HTR-8/SVneo (cell line): ENCODE results near the gene GGA1.
"Not testable (repeated sequence)": the region's sequence is repeated elsewhere in the genome, so short reads cannot be mapped to it uniquely, and the experiment has no call there.

Experiments used
- DNase-seq: peaks from one replicate; pipeline ENCODE4 v3.0.0; 2011; ENCODE audit warnings: low spot score, mixed read lengths; ENCODE audit not compliant: insufficient read length
- FAIRE-seq: peaks from 2 replicates; lab custom pipeline; 2011; peaks lifted over from hg19 to GRCh38; lab: Jason Lieb, UNC

Gene GGA1

DNA sequence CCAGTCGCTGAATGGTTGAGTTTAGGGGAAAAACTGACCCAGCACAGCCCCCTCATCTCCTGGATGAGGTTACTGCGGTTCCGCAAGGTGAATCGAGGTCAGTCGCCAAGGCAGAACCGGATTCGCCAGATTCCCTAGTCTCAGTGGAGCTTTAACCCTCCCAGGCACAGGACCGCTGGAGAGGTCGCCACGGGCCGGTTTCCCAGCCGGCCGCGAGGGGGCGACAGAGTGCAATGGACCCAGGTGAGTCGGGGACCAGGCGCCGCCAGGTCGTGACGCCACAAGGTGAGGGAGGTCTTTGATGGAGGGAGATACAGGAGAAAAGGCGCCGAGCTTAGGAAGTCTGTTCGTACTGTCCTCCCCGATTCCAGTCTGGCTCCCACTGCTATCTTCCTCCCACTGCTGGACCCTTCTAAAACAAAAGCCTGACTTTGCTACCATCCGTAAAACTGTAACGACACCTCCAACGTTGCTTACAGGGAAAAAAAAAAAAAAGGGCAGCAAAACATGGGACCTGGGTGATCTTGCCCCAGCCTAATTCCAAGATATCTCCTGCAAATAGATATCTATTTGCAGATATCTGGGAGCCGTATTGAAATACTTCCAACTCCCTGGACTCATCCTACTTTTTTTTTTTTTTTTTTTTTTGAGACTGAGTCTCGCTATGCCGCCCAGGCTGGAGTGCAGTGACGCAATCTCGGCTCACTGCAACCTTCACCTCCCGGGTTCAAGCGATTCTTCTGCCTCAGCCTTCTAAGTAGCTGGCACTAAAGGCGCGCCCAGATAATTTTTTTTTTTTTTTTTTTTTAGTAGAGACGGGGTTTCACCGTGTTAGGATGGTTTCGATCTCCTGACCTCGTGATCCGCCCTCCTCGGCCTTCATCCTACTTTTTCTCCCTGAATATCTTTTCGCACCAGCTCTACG lies 1.4 kb upstream of the GGA1 start:
- FAIRE-seq = peak; percentile 33
- DNase-seq = peak; percentile 69

DNA sequence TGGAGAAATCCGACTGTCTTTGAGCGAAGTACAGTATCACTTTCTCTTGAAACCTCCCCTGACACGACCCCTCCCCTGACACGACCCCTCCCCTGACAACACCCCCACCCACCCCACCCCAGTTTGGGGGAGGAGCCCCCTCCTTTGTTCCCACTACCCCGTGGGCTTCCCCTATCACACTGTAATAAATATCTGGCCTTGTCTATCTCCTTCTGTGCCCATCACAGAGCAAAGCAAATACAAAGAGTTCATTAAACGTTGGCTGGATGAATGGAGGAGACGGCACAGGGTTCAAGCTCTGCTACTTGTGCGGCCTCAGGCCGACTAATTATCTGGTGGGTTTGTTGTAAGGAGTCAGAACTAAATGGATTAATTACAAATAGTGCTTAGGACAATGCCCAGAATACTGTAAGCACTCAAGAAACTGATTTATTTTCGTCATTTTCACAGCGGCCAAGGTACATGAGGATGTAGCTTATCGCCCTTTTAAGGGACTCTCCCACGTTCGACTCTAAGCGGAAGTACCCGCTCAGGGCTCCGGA lies 628 bp upstream of the GGA1 start:
- no peak for FAIRE-seq

DNA sequence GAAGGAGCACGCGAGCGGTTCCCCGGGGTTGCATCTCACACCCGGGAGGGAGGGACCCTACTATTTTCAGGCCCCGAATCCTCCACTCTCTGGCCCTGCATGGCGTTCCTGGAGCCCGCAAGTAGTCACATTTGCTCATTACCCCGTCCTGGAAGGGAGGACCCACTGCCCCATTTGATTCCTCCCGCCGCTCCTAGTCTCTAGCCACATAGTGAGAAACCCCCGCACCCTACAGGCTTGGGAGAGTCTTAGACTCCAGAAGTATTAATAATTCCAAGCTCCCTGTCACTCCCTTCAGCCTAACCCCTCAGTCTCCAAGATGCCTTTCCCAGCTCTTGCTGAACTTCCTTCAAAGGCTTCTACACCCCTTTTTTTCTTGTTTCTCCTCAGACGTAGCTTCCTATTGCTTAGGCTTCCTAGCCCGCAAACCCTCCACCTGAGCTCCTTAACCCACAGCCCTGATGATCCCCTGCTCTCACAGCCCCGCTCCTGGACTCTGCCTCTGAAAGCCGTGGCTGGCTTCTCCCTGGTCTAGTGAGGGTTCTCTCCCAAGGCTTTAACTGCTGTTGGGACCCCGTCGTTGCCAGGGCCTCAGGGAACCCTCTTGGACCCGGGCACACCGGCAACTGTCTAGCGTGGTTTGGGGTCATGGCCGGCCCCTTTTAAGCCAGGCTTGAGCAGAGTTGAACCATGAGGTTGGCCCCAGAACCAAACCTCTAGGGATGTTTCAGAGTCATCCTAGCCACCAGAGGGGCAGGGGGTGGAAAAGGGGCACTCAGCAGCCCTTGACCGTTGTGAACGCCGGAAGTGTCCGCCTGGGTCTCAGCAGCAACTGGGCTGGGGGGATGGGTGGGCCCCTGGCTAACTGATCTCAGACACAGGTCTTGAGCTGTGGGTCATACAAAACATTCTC lies 862 bp downstream of the GGA1 start:
- FAIRE-seq (no peak), DNase-seq (no peak)

More for the DNA sequence above, 628 bp upstream of the GGA1 start:
- DNase-seq = peak; percentile 87

DNA sequence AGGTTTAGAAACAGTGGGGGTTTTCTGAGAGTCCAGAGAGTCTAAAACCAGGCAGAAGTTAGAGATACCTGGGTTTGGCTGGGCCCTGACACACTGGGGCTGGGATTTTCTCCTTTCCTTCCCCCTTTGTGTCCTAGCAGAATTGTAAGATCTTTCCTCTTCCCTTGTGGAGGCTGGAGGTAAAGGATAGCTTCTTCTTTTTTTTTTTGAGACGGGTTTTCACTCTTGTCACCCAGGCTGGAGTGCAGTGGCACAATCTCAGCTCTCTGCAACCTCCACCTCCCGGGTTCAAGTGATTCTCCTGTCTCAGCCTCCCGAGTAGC lies 1.5 kb downstream of the GGA1 start:
- not testable (repeated sequence) for FAIRE-seq, DNase-seq

DNA sequence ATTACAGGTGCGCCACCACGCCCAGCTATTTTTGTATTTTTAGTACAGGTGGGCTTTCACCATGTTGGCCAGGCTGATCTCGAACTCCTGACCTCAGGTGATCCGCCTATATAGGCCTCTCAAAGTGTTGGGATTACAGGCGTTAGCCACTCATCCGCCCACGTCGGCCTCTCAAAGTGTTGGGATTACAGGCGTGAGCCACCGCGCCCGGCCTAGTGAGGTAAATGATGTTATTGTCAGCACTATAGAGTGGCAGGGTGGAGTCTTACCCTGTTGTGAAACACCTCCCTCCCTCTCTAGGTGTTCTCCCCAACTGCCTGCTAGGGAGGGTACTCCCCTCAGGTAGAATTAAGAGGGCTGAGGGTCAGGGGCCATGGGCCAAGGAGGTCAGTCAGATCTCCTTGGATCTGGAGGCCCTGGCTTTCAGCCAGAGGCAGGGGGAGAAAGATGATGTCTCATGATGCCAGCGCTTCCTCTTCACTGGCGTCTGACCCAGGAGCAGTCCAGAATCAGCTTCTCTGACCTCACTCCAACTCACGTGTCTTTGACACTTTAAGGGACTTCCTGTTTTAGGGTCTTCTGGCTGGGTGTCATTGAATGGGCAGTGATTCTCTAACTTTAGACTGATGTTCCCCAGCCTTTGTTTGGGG lies 2.0 kb downstream of the GGA1 start:
- DNase-seq = no peak
- no peak for FAIRE-seq

DNA sequence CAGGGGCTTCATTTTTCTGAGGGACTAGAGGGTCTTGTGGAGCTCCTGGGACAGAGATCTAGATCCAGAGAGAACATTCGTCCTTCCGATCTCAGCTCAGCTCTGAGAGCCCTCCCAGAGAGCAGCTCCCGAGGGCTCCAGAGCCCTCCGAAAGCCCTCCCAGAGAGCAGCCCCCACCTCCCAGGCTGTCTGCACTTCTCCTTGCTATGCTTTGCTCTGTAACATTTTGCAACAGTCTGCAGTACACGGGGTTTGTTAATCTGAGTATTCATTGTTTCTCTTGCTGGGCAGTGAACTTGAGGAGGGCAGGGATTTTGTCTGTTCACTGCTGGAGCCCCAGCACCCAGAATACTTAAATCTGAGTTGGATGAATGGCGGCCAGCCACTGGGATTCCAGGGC lies 2.6 kb downstream of the GGA1 start:
- FAIRE-seq = no peak
- DNase-seq = no peak

DNA sequence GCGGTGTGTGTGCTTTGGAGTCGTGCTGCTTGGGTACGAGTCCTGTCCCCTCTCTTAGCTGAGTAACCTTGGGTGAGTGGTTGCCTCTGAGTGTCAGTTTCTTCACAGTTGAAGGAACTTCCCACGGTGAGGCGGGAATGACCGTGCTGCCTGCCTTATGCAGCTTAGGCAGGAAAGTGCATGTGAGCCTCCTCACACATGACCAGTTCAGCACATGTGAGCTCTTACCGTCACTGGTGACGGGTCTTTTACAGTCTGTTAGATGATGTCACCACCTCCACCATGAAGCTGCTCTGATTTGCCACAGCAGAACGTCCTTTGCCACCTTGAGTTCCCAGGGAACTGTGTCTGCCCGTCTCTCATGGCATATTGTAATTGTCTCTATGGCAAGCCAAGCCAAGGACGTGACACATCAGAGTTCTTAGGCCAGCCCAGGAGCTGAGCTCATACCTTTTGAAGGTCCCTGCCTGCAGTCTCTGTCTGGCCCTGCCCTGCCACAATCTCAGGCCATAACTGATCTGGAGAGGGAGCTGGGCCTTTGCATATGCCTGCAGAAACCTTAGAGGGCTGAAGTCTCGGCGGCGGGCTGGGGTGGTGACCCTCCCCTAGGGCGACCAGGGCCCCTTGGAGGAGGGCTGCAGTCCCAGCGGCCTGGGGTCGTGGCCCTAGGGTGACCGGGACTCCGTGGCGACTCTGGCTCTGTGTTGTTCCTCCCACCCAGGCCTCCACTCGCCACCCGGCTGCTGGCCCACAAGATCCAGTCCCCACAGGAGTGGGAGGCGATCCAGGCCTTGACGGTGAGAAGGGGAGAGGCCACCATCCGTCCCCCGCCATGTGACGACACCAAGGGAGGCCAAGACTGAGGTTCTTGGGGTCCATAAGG lies 7.8 kb downstream of the GGA1 start:
- no peak for DNase-seq
- FAIRE-seq = no peak

DNA sequence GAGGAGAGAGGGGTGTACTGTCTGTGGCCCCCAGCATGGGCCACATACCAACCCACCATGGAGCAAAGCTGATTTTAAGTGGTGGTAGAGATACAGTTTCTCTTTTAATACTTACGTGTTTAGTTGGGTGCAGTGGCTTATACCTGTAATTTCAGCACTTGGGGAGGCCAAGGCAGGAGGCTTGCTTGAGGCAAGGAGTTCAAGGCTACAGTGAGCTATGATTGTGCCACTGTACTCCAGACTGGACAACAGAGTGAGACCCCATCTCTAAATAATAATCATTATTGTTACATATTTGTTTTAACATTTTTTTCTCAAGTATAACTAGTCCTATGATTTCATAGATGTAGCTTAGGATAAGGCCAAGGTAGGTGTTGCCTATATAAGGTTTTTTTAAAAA lies 8.8 kb downstream of the GGA1 start:
- DNase-seq (no peak), FAIRE-seq (no peak)

DNA sequence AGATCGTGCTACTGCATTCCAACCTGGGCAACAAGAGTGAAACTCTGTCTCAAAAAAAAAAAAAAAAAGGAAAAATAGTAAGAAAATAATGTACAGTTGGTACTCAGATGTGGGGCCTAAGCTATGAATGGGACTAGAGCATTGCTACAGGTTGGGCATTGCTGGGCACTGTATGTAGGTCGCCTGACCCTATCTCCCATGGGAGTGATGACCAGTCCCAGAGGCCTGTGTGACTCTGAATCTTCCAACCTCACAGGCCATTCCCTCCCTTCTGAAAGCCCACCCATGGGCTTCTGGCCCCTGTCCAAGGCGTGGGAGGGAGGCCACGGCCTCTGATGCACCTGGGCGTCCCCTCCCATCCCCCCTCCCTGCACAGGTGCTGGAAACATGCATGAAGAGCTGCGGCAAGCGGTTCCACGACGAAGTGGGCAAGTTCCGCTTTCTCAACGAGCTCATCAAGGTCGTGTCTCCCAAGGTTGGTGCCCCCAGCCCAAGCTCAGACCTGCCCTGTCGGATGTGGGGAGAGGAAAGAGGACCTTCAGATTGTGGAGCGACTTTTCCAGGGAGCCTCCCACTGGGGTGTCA lies 9.5 kb downstream of the GGA1 start:
- DNase-seq (no peak), FAIRE-seq (no peak)

DNA sequence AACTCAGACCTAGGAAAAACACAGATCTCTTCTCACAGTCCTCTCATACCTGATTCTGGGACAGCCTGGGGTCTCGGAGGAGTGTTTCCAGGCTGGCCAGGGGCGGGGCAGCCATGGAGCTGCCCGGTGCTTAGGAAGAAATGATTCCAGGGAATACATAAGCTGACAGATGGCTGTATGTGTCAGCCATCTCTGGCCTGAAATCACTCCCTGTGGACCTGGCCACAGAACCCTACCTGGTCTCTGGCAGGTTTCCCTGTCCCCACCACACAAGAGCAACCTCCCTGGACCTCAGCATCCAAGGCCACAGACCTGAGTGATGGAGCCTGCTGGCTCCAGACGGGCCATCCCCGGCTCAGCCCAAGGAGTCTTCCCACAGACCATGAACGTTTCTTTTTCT lies 10.0 kb downstream of the GGA1 start:
- FAIRE-seq = no peak
- DNase-seq = no peak

DNA sequence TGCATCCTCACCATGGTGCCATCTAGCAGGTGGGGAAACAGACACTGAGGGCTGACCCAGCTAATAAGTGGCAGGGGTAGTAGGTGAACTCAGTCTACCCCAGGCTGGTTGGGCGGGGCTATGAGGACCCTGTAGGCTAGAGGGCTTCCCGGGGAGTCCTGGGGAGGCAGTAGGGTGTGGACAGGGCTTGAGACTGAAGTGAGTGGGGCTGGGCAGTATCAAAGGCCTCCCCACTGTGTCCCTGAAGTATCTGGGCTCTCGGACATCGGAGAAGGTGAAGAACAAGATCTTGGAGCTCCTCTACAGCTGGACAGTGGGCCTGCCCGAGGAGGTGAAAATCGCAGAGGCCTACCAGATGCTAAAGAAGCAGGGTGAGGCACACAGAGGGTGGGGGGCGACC lies 11.4 kb downstream of the GGA1 start:
- no peak for FAIRE-seq
- no peak for DNase-seq

DNA sequence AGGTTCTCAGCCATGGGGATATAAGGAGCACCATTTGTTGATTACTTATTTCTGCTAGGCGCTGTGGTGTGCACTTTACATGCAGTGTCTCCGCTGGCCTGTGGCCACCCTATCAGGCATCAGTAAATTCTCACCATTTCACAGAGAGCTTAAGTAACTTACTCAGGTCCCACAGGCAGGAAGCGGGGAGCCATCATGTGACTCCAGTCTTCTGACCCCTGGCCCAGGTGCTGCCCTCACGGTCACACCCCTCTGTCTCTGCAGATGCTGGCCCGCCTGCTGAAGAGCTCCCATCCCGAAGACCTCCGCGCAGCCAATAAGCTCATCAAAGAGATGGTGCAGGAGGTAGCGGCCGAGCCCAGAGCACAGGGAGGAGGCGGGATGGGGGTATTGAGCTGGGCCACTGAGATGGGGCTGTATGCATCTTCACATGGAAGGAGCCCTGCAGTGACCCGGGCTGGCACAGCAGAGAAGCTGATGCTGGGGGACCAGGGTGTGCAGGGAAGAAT lies 12.8 kb downstream of the GGA1 start:
- FAIRE-seq (no peak), DNase-seq (no peak)

DNA sequence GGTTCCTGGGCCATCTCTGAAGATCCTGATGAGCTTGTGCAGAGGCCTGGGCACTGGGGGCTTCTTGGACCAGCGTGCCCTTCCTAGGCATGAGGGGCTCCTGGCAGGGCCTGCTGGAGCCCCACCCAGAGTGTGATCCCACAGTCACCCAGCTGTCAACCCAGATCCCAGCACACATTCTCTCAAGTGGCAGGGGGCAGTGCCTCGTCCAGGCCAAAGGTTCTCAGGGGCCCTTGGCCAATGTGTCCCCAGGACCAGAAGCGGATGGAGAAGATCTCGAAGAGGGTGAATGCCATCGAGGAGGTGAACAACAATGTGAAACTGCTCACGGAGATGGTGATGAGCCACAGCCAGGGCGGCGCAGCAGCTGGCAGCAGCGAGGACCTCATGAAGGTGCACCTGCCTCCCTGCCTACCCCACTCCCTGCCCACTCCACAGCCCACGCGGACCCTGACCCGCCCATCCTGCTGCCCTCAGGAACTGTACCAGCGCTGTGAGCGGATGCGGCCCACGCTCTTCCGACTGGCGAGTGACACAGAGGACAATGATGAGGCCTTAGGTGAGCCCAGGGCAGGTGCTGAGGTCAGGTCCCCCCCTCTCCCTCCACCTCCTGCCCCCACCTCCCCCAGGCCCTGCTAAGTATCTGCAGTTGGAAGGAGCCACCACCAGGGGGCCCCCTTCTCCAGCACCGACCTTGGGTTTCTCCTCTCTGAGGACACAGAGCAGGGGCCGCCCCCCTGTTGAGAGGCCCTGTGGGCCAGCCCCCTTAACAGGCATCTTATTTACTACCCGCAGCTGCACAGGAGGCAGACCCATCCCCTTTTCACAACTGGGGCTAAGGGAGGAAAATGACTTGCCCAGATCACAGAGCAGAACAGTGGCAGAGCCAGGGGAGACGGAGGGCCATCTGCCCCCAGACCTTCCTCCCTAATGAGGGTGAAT lies 14.7 kb downstream of the GGA1 start:
- FAIRE-seq (no peak), DNase-seq (peak; percentile 45)

DNA sequence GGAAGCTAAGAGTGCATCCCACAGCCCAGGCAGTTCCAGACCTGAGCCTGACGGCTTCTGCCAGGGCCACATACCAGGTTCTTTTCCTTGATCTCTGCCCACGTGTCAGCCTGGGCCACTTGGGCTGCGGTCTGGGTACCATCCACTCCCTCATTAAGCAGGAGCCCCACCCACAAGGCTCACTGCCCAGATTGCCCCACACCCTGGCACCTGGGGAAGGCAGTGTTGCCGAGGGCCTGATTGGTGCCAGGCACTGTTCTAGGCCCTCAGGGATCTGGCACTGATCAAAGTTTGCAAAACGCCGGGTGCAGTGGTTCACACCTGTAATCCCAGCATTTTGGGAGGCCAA lies 15.4 kb downstream of the GGA1 start:
- FAIRE-seq (no peak), DNase-seq (no peak)

DNA sequence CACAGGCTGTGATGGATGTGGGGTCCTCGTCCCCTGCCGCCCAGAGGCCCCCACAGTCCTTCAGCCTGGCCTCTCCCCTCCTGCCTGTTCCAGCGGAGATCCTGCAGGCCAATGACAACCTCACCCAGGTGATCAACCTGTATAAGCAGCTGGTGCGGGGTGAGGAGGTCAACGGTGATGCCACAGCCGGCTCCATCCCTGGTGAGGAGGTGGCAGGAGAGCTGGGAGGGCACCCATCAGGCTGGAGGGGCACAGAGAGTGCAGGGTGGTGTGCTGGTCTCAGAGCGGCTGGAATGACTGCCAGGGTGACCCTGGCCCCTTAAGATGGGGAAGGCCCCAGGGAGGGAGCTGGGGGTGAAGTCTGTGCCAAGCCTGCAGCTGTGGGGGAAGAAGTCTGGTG lies 16.2 kb downstream of the GGA1 start:
- no peak for DNase-seq
- FAIRE-seq = no peak

DNA sequence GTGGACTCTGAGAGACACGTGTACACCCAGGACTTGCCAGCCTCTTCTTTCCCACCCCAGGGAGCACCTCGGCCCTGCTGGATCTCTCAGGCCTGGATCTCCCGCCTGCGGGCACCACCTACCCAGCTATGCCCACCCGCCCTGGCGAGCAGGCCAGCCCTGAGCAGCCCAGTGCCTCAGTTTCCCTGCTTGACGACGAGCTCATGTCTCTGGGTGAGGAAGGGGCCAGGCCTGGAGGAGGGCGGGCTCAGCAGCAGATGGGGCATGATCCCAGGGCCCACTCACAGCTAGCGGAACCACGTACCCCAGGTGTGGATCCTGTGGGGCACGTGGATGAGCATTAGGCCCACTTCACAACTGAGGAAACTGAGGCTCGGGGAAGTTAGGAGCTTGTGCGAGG lies 17.1 kb downstream of the GGA1 start:
- DNase-seq (no peak), FAIRE-seq (no peak)

DNA sequence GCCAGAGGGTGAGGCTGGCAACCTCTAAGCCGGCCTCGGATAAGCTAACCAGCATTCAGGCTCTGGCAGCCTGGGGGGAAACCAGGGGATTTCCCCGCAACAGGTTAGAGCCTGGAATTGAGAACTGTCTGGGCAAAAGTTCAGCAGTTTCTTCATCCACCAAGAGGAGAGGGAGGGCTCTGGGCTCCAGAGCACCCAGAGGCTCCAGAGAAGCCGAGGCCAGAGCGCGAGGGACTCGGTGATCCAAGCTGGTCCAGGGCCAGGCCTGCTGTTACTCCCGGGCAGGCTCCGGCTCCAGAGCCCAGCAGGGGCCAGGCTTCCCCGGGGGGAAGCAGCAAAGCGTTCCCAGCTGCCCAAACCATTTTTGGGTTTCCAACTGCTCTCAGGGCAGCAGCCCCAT lies 17.5 kb downstream of the GGA1 start:
- no peak for FAIRE-seq

DNA sequence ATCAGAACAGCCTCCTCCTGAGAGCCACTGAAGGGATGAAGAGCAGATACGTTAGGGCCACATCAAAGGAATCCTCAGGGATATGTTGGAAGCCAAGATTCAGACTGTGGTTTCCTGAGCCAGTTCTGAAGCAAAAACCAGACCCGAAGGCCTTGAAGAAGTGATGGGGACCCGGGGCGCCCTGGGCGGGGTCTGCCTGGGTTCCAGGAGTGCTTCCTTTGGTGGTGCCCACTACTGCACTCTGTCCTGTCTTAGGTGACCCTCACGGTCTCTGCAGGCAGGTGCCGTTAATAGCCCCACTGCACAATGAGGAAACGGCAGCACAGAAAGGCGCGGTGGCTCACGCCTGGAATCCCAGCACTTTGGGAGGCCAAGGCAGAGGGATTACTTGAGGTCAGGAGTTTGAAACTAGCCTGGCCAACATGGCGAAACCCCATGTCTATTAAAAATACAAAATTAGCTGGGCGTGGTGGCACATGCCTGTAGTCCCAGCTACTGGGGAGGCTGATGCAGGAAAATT lies 18.0 kb downstream of the GGA1 start:
- no peak for DNase-seq
- FAIRE-seq = no peak

More for the DNA sequence above, 17.5 kb downstream of the GGA1 start:
- DNase-seq = no peak
